GM12878 (cell line): ENCODE measurements around the gene KIF21B. TPM values are rescaled to one million over a fixed set of nuclear protein-coding genes. Genes with fewer than 3 reads are reported as not detected.

Source experiments
- ATAC-seq: fragments of 200-7000 bp; cut with Tn5 transposase; 3 replicates; pipeline ENCODE4 v1.9.1; 2020; ENCODE audit warnings: mild to moderate bottlenecking, moderate library complexity
- BruUV-seq: library from RNA; stranded (reverse); fragments of 400-500 nt; replicated peaks from 2 replicates; lab custom pipeline; 2021; lab: Mats Ljungman, UMichigan
- CTCF ChIA-PET: fragments of 300-600 bp; sonication (Branson Sonifier 250); formaldehyde crosslinking; extraction: SDS; loops from one replicate; lab custom pipeline; 2021; ENCODE audit warnings: inconsistent platforms; lab: Yijun Ruan, JAX
- POLR2A ChIA-PET: fragments of 350-600 bp; formaldehyde crosslinking; extraction: SDS; loops from one replicate; lab custom pipeline; 2021; ENCODE audit warnings: inconsistent platforms; lab: Charles Lee
- RAD21 ChIA-PET: fragments of 300-600 bp; sonication (Branson Sonifier 250); formaldehyde crosslinking; loops from one replicate; lab custom pipeline; 2023; ENCODE audit warnings: antibody characterized with exemption; ENCODE audit not compliant: unreplicated experiment; lab: Charles Lee
- SMC1A ChIA-PET: fragments of 300-600 bp; sonication (Branson Sonifier 250); formaldehyde crosslinking; loops from one replicate; lab custom pipeline; 2023; ENCODE audit not compliant: unreplicated experiment, uncharacterized antibody; lab: Charles Lee
- DNase-seq: peaks from one replicate; pipeline ENCODE4 v3.0.0-alpha.2; 2011; ENCODE audit warnings: low read depth, low spot score
- FAIRE-seq: peaks from 3 replicates; lab custom pipeline; 2011; peaks lifted over from hg19 to GRCh38; lab: Jason Lieb, UNC
- H2AFZ ChIP-seq: 2 replicates; pipeline ENCODE4 v1.6.0; 2011; ENCODE audit warnings: low read depth, low read length, control low read depth; ENCODE audit not compliant: control insufficient read depth
- H3K27ac ChIP-seq: 2 replicates; pipeline ENCODE4 v1.5.1; 2011; ENCODE audit warnings: control low read depth; ENCODE audit not compliant: control insufficient read depth, insufficient read depth
- H3K27me3 ChIP-seq, 2 experiments: replicated peaks in 1 of 2; 2 replicates each; pipeline versions ENCODE4 v1.6.0 to v1.6.1; 2011; ENCODE audit warnings: low read length in 1 of 2; ENCODE audit not compliant: control insufficient read depth in 2 of 2, insufficient read depth in 2 of 2
- H3K36me3 ChIP-seq, 2 experiments: 2 replicates each; pipeline ENCODE4 v1.5.1; 2011; ENCODE audit warnings: low read length in 1 of 2; ENCODE audit not compliant: control insufficient read depth in 2 of 2, insufficient read depth in 2 of 2
- H3K4me1 ChIP-seq: 2 replicates; pipeline ENCODE4 v1.6.1; 2011; ENCODE audit warnings: mild to moderate bottlenecking, low read length, moderate library complexity, mixed read lengths; ENCODE audit not compliant: control insufficient read depth, insufficient read depth
- H3K4me2 ChIP-seq: 2 replicates; pipeline ENCODE4 v1.6.0; 2011; ENCODE audit warnings: control low read depth; ENCODE audit not compliant: control insufficient read depth, insufficient read depth
- H3K4me3 ChIP-seq: fragments of 200-600 bp; sonication (generic); 2 replicates; pipeline ENCODE4 v1.5.1; 2016
- H3K79me2 ChIP-seq: 2 replicates; pipeline ENCODE4 v1.6.0; 2011; ENCODE audit warnings: low read length; ENCODE audit not compliant: control insufficient read depth, insufficient read depth
- H3K9ac ChIP-seq: 2 replicates; pipeline ENCODE4 v1.8.0; 2011; ENCODE audit warnings: low read length, control low read depth, mixed read lengths; ENCODE audit not compliant: control insufficient read depth, insufficient read depth
- H3K9me3 ChIP-seq: replicated peaks from 3 replicates; pipeline ENCODE4 v1.5.1; 2011; ENCODE audit warnings: mild to moderate bottlenecking, low read length; ENCODE audit not compliant: control insufficient read depth, insufficient read depth
- H4K20me1 ChIP-seq: 2 replicates; pipeline ENCODE4 v1.6.0; 2011; ENCODE audit not compliant: control insufficient read depth, insufficient read depth
- NFXL1 ChIP-seq: fragments of 450-650 bp; IDR thresholded peaks from 2 replicates; pipeline ENCODE4 v1.6.1; 2017; ENCODE audit warnings: antibody characterized with exemption, mild to moderate bottlenecking, borderline replicate concordance
- NR2F1 ChIP-seq: fragments of 450-650 bp; conservative IDR thresholded peaks from 2 replicates; pipeline ENCODE4 v1.6.1; 2017; ENCODE audit warnings: mild to moderate bottlenecking
- PAX8 ChIP-seq: fragments of 450-650 bp; IDR thresholded peaks from 2 replicates; pipeline ENCODE4 v1.6.1; 2017; ENCODE audit warnings: mild to moderate bottlenecking, moderate library complexity
- POLR2AphosphoS5 ChIP-seq: IDR thresholded peaks from 2 replicates; pipeline ENCODE4 v1.6.1; 2011; ENCODE audit warnings: mild to moderate bottlenecking, low read length, inconsistent platforms
- POU2F2 ChIP-seq: IDR thresholded peaks from 3 replicates; pipeline ENCODE4 v1.6.1; 2011; ENCODE audit warnings: low read depth, mild to moderate bottlenecking, low read length, borderline replicate concordance
- SIX5 ChIP-seq: IDR thresholded peaks from 2 replicates; pipeline ENCODE4 v1.6.1; 2011; ENCODE audit warnings: mild to moderate bottlenecking, low read depth, low read length, moderate library complexity; ENCODE audit not compliant: severe bottlenecking
- SMAD5 ChIP-seq: IDR thresholded peaks from 2 replicates; pipeline ENCODE4 v1.6.1; 2016; ENCODE audit warnings: antibody characterized with exemption, low read depth
- SRF ChIP-seq, 2 experiments: IDR thresholded peaks; 2 replicates each; pipeline ENCODE4 v1.6.1; 2011; ENCODE audit warnings: low read depth in 2 of 2, low read length in 2 of 2, mild to moderate bottlenecking in 1 of 2, moderate library complexity in 1 of 2
- WGBS: methylation state at CpG from one replicate; pipeline ENCODE4 v1.1.6; 2016; ENCODE audit warnings: low lambda C conversion rate; ENCODE audit not compliant: insufficient replicate concordance, insufficient coverage; ENCODE audit errors: missing lambda C conversion rate; 5-methylcytosine and 5-hydroxymethylcytosine counted together
- in situ Hi-C: fragments of 300-500 bp; cut with MboI; formaldehyde crosslinking; loops from 9 replicates; pipeline ENCODE4 v1.14.3; 2018; ENCODE audit warnings: mixed read lengths
- intact Hi-C: fragments of 100-400 bp; cut with micrococcal nuclease; formaldehyde crosslinking; loops from one replicate; pipeline ENCODE4 v1.14.2; 2022; ENCODE audit not compliant: unreplicated experiment
- polyA plus RNA-seq, 11 experiments: library from polyadenylated mRNA; depleted of rRNA in 4 of 11; unstranded in 6 of 11; stranded (reverse) in 5 of 11; fragments of >200 nt; fragmentation: Nextera tagmentation in 4 of 11; fragmentation: Illumina TruSeq in 1 of 11; extraction: Ambion mirVana in 4 of 11; extraction: Trizol in 1 of 11; gene quantifications; 1 replicate in 1 of 11; 2 replicates in 10 of 11; pipeline versions ENCODE4 v1.2.1 to v1.2.3, GENCODE V29; 2011 to 2016; ENCODE audit warnings: inconsistent platforms in 2 of 11, missing spikeins in 2 of 11, low read depth in 1 of 11
- total RNA-seq, 4 experiments: library from RNA; depleted of rRNA in 3 of 4; stranded (reverse); fragments of >200 nt in 3 of 4; fragmentation: Illumina TruSeq in 1 of 4; extraction: Trizol in 1 of 4; gene quantifications; 2 replicates each; pipeline versions ENCODE4 v1.2.1 to v1.2.3, GENCODE V29; 2013 to 2021
- TF ChIP-seq, protein P1 (sequence below): fragments of 450-650 bp; IDR thresholded peaks from 2 replicates; pipeline ENCODE4 v1.6.1; 2018; ENCODE audit warnings: borderline replicate concordance, mild to moderate bottlenecking; ENCODE audit not compliant: partially characterized antibody

KIF21B gene
- total and polyA plus RNA-seq, 10 of the 15 experiments (the other 5 are each of a cell fraction or from before 2014, with no cell fraction given), result 2.3 to 47.7 (median 12.6) TPM

DNA sequence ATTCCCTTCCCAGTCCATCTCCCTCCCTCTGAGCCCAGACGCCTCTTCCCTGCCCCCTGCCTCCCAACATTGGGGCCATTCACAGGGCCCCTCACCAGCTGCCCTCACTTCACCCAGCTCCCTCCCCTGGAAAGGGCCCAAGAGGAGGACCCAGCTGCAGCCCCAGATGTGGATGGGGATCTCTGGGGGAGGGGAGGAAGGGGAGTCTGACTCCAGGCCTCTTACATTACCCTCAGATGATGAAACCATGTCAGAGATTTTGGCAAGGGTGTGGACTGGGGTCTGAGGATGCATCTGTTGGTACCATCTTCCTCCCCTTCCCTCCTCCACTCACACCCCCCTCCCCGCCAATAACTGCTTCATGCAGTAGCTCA, 1.1 kb upstream of the KIF21B start:
- SMC1A ChIA-PET, result interaction anchor here (0.7 to 10.3 kb wide), 8 partner anchors 16 to 165 kb away, joined by 3 to 91 read pairs (median 5); no protein-coding TSS in a partner anchor
- BruUV-seq, result no TSS peak
- H3K9ac ChIP-seq, result no peak overlapping the region
- no peak for DNase-seq
- no peak for ATAC-seq
- FAIRE-seq, result no peak
- no peak overlapping the region for H3K27ac ChIP-seq
- no peaks in the 10 kb centered on the region for H3K9me3 ChIP-seq
- TF ChIP-seq, protein P1, sequence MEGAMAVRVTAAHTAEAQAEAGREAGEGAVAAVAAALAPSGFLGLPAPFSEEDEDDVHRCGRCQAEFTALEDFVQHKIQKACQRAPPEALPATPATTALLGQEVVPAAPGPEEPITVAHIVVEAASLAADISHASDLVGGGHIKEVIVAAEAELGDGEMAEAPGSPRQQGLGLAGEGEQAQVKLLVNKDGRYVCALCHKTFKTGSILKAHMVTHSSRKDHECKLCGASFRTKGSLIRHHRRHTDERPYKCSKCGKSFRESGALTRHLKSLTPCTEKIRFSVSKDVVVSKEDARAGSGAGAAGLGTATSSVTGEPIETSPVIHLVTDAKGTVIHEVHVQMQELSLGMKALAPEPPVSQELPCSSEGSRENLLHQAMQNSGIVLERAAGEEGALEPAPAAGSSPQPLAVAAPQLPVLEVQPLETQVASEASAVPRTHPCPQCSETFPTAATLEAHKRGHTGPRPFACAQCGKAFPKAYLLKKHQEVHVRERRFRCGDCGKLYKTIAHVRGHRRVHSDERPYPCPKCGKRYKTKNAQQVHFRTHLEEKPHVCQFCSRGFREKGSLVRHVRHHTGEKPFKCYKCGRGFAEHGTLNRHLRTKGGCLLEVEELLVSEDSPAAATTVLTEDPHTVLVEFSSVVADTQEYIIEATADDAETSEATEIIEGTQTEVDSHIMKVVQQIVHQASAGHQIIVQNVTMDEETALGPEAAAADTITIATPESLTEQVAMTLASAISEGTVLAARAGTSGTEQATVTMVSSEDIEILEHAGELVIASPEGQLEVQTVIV, result no peak
- no peak for TF ChIP-seq SRF (IDR thresholded peaks at IDR 0.05; ENCODE audit: low read depth in 2 of 2, low read length in 2 of 2)
- no peak for TF ChIP-seq PAX8
- TF ChIP-seq NR2F1, result no peak
- no peak for TF ChIP-seq POLR2AphosphoS5
- no peak for TF ChIP-seq SIX5
- TF ChIP-seq POU2F2, result no peak
- no peak for TF ChIP-seq SMAD5
- TF ChIP-seq NFXL1, result no peak
- POLR2A ChIA-PET, result interaction anchor here (1.0 to 1.9 kb wide), 4 partner anchors 12 to 128 kb away, joined by 3 to 7 read pairs (median 4); no protein-coding TSS in a partner anchor
- H3K4me2 ChIP-seq, result no peak overlapping the region
- RAD21 ChIA-PET, result interaction anchor here (1.1 to 15.8 kb wide), 5 partner anchors 8 to 147 kb away, joined by 3 to 239 read pairs (median 12); no protein-coding TSS in a partner anchor
- in situ Hi-C loops (no loop called here), intact Hi-C loops (loop anchor here (5.0 kb wide), 1 partner anchor 132 kb away; the partner anchor contains the start of gene INAVA)
- H3K79me2 ChIP-seq, result peaks cover 25% of the 10 kb centered on the region
- H3K4me3 ChIP-seq, result no peak overlapping the region
- H3K4me1 ChIP-seq, result peaks cover 70% of the 10 kb centered on the region
- H4K20me1 ChIP-seq, result no peaks in the 10 kb centered on the region
- H3K36me3 ChIP-seq, result no peaks in the 10 kb centered on the region
- H3K27me3 ChIP-seq, result no peaks in the 10 kb centered on the region
- no peak overlapping the region for H2AFZ ChIP-seq
- 73% methylated on average over 2 of the region's 2 CpGs for whole genome bisulfite sequencing
- CTCF ChIA-PET, result interaction anchor here (0.9 to 16.7 kb wide), 8 partner anchors 9 to 136 kb away, joined by 3 to 250 read pairs (median 20); no protein-coding TSS in a partner anchor
